Measurements from ENCODE around the gene ANXA5.

The ANXA5 gene

GRCh38 chr4:121684016-121684415 lies 12.8 kb downstream of the ANXA5 start:
- Histone ChIP-seq H3K27me3 (ENCODE audit: insufficient read depth, low read length) (no peaks in the 10 kb centered on the region), H3K27ac (ENCODE audit: low read depth, low read length, poor library complexity, severe bottlenecking) (no peak overlapping the region), H3K4me2 (ENCODE audit: low read length) (no peak overlapping the region), H3K79me2 (ENCODE audit: insufficient read depth, low read length) (no peaks in the 10 kb centered on the region; the same call in 1 of the 2 replicates), H3K9me3 (ENCODE audit: low read length) (no peaks in the 10 kb centered on the region), H4K20me1 (ENCODE audit: insufficient read depth, low read length) (no peaks in the 10 kb centered on the region), H2AFZ (ENCODE audit: low read length) (no peak overlapping the region), H3K9me2 (ENCODE audit: low read depth, low read length) (no peaks in the 10 kb centered on the region), H3F3A (ENCODE audit: insufficient read depth, low read length) (no peaks in the 10 kb centered on the region), H3K4me1 (ENCODE audit: insufficient read depth, low read length, severe bottlenecking) (no peaks in the 10 kb centered on the region), H3K4me3 (ENCODE audit: low read depth, low read length, poor library complexity, severe bottlenecking) (no peak overlapping the region), H3K9ac (ENCODE audit: low read length) (no peak overlapping the region), H3K36me3 (ENCODE audit: insufficient read depth, low read length) (peaks cover 55% of the 10 kb centered on the region)
- TF ChIP-seq, protein P1, sequence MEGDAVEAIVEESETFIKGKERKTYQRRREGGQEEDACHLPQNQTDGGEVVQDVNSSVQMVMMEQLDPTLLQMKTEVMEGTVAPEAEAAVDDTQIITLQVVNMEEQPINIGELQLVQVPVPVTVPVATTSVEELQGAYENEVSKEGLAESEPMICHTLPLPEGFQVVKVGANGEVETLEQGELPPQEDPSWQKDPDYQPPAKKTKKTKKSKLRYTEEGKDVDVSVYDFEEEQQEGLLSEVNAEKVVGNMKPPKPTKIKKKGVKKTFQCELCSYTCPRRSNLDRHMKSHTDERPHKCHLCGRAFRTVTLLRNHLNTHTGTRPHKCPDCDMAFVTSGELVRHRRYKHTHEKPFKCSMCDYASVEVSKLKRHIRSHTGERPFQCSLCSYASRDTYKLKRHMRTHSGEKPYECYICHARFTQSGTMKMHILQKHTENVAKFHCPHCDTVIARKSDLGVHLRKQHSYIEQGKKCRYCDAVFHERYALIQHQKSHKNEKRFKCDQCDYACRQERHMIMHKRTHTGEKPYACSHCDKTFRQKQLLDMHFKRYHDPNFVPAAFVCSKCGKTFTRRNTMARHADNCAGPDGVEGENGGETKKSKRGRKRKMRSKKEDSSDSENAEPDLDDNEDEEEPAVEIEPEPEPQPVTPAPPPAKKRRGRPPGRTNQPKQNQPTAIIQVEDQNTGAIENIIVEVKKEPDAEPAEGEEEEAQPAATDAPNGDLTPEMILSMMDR (IDR thresholded peaks at IDR 0.05; ENCODE audit: low read length): no peak
- no peak for TF ChIP-seq EZH2 (IDR thresholded peaks at IDR 0.05; ENCODE audit: borderline replicate concordance, low read length)

DNA sequence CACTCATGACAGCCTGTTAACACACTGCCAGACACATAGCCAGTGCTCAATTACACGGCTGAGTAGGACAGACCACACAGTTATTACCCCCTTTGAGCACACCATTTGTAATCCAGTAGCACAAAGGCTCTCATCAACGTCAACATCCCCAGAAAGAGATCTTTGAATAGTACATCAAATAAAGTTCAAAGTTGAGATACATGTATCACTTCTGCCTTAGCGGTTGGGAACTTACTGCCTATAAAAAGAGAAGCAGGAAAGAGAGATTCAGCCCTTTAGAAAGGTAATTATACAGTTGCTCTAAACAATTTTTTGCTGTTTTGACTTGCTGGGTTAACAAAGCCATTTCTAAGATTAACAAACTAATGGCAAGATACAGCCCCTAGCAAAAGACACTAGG lies 16.2 kb downstream of the ANXA5 start:
- H2AFZ ChIP-seq (ENCODE audit: low read length): no peak overlapping the region
- no peak overlapping the region for H3K27ac ChIP-seq (ENCODE audit: low read depth, low read length, poor library complexity, severe bottlenecking)
- H3K9me2 ChIP-seq (ENCODE audit: low read depth, low read length): no peaks in the 10 kb centered on the region
- H3K4me1 ChIP-seq (ENCODE audit: insufficient read depth, low read length, severe bottlenecking): no peaks in the 10 kb centered on the region
- H3K36me3 ChIP-seq (ENCODE audit: insufficient read depth, low read length): peaks cover 72% of the 10 kb centered on the region
- H3K27me3 ChIP-seq (ENCODE audit: insufficient read depth, low read length): no peaks in the 10 kb centered on the region
- H3K4me3 ChIP-seq (ENCODE audit: low read depth, low read length, poor library complexity, severe bottlenecking): no peak overlapping the region
- H3K9ac ChIP-seq (ENCODE audit: low read length): no peak overlapping the region
- H3K9me3 ChIP-seq (ENCODE audit: low read length): no peaks in the 10 kb centered on the region
- H4K20me1 ChIP-seq (ENCODE audit: insufficient read depth, low read length): no peaks in the 10 kb centered on the region
- H3K4me2 ChIP-seq (ENCODE audit: low read length): no peak overlapping the region
- no peaks in the 10 kb centered on the region for H3F3A ChIP-seq (ENCODE audit: insufficient read depth, low read length)
- TF ChIP-seq, protein P1 (IDR thresholded peaks at IDR 0.05; ENCODE audit: low read length): no peak
- TF ChIP-seq EZH2 (IDR thresholded peaks at IDR 0.05; ENCODE audit: borderline replicate concordance, low read length): no peak
- no peaks in the 10 kb centered on the region; the same call in 1 of the 2 replicates for H3K79me2 ChIP-seq (ENCODE audit: insufficient read depth, low read length)

DNA sequence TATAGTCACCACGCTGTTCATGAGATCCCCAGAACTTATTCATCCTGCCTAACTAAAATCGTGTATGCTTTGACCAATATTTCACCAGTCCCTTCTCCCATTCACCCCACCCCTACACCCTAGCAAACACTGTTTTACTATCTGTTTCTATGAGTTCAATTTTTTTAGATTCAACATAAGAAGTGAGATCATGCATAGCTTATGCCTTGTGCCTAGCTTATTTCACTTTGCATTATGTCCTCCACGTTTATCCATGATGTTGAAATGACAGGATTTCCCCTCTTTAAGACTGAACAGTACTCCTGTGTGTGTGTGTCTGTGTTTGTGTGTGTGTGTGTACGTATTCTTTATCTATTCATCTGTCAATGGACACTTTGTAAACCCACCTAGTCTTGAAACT lies 16.8 kb downstream of the ANXA5 start:
- no peaks in the 10 kb centered on the region for H3K9me3 ChIP-seq (ENCODE audit: low read length)
- no peaks in the 10 kb centered on the region for H3K27me3 ChIP-seq (ENCODE audit: insufficient read depth, low read length)
- no peak for TF ChIP-seq EZH2 (IDR thresholded peaks at IDR 0.05; ENCODE audit: borderline replicate concordance, low read length)
- TF ChIP-seq, protein P1 (IDR thresholded peaks at IDR 0.05; ENCODE audit: low read length): no peak
- peaks cover 69% of the 10 kb centered on the region for H3K36me3 ChIP-seq (ENCODE audit: insufficient read depth, low read length)
- no peaks in the 10 kb centered on the region for H4K20me1 ChIP-seq (ENCODE audit: insufficient read depth, low read length)
- H3K4me3 ChIP-seq (ENCODE audit: low read depth, low read length, poor library complexity, severe bottlenecking): no peak overlapping the region
- H3F3A ChIP-seq (ENCODE audit: insufficient read depth, low read length): no peaks in the 10 kb centered on the region
- H3K27ac ChIP-seq (ENCODE audit: low read depth, low read length, poor library complexity, severe bottlenecking): no peak overlapping the region
- H3K4me1 ChIP-seq (ENCODE audit: insufficient read depth, low read length, severe bottlenecking): no peaks in the 10 kb centered on the region
- no peak overlapping the region for H3K4me2 ChIP-seq (ENCODE audit: low read length)
- no peaks in the 10 kb centered on the region for H3K9me2 ChIP-seq (ENCODE audit: low read depth, low read length)
- H2AFZ ChIP-seq (ENCODE audit: low read length): no peak overlapping the region
- H3K79me2 ChIP-seq (ENCODE audit: insufficient read depth, low read length): no peaks in the 10 kb centered on the region; the same call in 1 of the 2 replicates
- H3K9ac ChIP-seq (ENCODE audit: low read length): no peak overlapping the region

Data from OCI-LY1 (cell line).